Measurements from ENCODE around the gene SYT1. TPM values are rescaled to one million over a fixed set of nuclear protein-coding genes. Genes with fewer than 3 reads are reported as not detected.

SYT1 gene
- total and polyA plus RNA-seq, 4 donors = 0.53 to 0.84 (median 0.64) TPM

DNA sequence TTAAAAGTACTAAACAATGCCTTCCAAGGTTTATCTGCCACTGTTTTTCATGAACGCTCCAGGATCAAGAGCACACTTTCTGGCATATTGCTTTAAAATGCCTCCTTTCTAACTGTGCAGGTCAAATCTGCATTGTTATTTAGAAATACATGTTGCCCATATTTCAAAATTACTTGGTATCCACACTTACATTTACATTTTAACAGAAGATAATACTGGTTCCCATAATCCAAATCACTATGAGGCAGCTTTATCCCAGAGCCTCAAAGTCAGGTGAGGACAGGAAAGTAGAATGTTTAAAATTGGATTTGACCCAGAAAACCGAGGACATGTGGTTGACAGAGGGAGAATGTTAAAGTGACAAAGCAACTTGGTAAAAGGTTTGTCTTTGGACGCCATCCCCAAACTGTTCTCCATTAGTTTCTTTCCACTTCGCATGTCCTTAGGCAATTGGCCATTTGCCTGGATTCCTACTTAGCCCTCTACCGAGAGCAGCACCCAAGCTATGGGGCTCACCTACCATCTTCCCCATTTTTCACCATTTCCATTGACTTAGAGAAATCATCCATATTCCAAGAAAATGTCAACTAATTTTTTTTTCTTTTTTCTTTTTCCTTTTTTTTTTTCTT, 473.2 kb downstream of the SYT1 start (continued):
- TF ChIP-seq, protein P1, sequence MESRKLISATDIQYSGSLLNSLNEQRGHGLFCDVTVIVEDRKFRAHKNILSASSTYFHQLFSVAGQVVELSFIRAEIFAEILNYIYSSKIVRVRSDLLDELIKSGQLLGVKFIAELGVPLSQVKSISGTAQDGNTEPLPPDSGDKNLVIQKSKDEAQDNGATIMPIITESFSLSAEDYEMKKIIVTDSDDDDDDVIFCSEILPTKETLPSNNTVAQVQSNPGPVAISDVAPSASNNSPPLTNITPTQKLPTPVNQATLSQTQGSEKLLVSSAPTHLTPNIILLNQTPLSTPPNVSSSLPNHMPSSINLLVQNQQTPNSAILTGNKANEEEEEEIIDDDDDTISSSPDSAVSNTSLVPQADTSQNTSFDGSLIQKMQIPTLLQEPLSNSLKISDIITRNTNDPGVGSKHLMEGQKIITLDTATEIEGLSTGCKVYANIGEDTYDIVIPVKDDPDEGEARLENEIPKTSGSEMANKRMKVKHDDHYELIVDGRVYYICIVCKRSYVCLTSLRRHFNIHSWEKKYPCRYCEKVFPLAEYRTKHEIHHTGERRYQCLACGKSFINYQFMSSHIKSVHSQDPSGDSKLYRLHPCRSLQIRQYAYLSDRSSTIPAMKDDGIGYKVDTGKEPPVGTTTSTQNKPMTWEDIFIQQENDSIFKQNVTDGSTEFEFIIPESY (IDR thresholded peaks at IDR 0.05) = no peak
- TF ChIP-seq EGR1 (IDR thresholded peaks at IDR 0.05; ENCODE audit: low read depth in 2 of 2) (no peak), HNF4G (IDR thresholded peaks at IDR 0.05) (no peak), YY1 (IDR thresholded peaks at IDR 0.05) (no peak), JUND (IDR thresholded peaks at IDR 0.05) (no peak), FOXA2 (IDR thresholded peaks at IDR 0.05) (no peak)
- TF ChIP-seq, protein P2, sequence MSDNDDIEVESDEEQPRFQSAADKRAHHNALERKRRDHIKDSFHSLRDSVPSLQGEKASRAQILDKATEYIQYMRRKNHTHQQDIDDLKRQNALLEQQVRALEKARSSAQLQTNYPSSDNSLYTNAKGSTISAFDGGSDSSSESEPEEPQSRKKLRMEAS (IDR thresholded peaks at IDR 0.05) = no peak

DNA sequence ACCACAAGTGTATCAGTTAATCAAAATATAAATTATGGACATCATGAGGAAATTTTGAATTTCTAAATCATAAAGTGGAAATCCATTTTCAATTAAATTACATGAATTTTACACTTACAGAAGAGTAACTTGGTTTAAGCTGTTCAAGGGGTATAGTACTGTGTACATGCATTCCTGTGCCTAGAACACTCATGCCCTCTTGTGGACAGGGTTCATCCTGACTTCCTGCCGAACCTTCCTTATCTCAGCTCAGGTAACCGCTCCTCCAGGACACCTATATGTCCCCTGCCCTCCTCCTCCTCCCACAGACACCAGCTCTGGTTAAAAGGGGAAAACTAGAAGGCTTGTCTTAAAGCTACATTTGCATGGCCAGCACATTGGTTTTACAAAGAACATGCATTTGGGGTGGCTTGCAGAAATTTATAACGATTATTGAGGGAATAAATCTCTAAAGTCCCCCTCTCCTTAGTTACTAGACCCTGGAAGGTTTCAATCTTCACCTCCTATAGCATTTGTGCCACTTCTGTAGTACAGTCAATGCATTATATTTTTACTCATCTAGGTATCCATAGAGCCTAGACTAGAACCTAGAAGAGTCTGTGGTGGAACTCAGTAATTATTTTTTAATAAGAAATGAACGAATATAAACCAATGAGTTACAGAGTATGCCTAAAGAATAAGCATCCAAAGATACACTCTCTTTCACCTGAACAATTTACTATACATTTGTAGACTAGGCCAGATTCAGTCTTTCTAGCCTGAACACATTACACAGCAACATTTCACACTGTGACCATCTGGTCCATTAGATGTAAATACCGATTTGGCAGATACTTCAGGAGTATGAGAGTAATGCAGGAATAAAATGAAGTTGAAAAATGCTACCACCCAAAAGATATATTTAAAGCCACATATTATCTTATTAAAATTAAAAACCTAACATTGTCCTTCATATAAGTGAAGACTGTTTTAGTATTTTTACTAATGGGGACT, 480.6 kb downstream of the SYT1 start:
- Histone ChIP-seq H3K36me3 (ENCODE audit: control insufficient read depth in 4 of 4, insufficient read depth in 3 of 4, low read depth in 1 of 4, low read length in 3 of 4) (no peaks in the 10 kb centered on the region), H3K27ac (ENCODE audit: low read depth in 1 of 2, low read length in 2 of 2) (no peak overlapping the region), H3K4me3 (ENCODE audit: low read depth in 1 of 3, low read length in 3 of 3) (no peak overlapping the region), H3K9me3 (ENCODE audit: control insufficient read depth in 4 of 4, low read length in 3 of 4) (no peaks in the 10 kb centered on the region), H3K27me3 (ENCODE audit: control insufficient read depth in 4 of 4, insufficient read depth in 4 of 4, low read length in 3 of 4) (no peaks in the 10 kb centered on the region), H3K9ac (ENCODE audit: low read depth in 1 of 2, low read length in 2 of 2) (no peak overlapping the region), H3K4me1 (ENCODE audit: control insufficient read depth in 4 of 4, insufficient read depth in 4 of 4, low read length in 3 of 4) (no peaks in the 10 kb centered on the region)
- DNase-seq (ENCODE audit: low spot score) = no peak
- TF ChIP-seq TAF1 (conservative IDR thresholded peaks at IDR 0.05) (no peak), FOXA1 (IDR thresholded peaks at IDR 0.05) (no peak), YY1 (IDR thresholded peaks at IDR 0.05) (no peak), SP1 (IDR thresholded peaks at IDR 0.05) (no peak), FOXA2 (IDR thresholded peaks at IDR 0.05) (no peak), HNF4A (conservative IDR thresholded peaks at IDR 0.05) (no peak), GABPA (IDR thresholded peaks at IDR 0.05 in 1 of 2, conservative IDR thresholded peaks at IDR 0.05 in 1 of 2) (no peak), EGR1 (IDR thresholded peaks at IDR 0.05; ENCODE audit: low read depth in 2 of 2) (no peak), NR2F2 (IDR thresholded peaks at IDR 0.05) (no peak), RAD21 (IDR thresholded peaks at IDR 0.05) (peak; percentile 62 to 74), RXRA (IDR thresholded peaks at IDR 0.05) (no peak), HNF4G (IDR thresholded peaks at IDR 0.05) (no peak)
- TF ChIP-seq, protein P2 (IDR thresholded peaks at IDR 0.05) = no peak
- TF ChIP-seq, protein P3, sequence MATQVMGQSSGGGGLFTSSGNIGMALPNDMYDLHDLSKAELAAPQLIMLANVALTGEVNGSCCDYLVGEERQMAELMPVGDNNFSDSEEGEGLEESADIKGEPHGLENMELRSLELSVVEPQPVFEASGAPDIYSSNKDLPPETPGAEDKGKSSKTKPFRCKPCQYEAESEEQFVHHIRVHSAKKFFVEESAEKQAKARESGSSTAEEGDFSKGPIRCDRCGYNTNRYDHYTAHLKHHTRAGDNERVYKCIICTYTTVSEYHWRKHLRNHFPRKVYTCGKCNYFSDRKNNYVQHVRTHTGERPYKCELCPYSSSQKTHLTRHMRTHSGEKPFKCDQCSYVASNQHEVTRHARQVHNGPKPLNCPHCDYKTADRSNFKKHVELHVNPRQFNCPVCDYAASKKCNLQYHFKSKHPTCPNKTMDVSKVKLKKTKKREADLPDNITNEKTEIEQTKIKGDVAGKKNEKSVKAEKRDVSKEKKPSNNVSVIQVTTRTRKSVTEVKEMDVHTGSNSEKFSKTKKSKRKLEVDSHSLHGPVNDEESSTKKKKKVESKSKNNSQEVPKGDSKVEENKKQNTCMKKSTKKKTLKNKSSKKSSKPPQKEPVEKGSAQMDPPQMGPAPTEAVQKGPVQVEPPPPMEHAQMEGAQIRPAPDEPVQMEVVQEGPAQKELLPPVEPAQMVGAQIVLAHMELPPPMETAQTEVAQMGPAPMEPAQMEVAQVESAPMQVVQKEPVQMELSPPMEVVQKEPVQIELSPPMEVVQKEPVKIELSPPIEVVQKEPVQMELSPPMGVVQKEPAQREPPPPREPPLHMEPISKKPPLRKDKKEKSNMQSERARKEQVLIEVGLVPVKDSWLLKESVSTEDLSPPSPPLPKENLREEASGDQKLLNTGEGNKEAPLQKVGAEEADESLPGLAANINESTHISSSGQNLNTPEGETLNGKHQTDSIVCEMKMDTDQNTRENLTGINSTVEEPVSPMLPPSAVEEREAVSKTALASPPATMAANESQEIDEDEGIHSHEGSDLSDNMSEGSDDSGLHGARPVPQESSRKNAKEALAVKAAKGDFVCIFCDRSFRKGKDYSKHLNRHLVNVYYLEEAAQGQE (IDR thresholded peaks at IDR 0.05) = no peak
- TF ChIP-seq, protein P1 (IDR thresholded peaks at IDR 0.05) = no peak
- TF ChIP-seq, protein P4, sequence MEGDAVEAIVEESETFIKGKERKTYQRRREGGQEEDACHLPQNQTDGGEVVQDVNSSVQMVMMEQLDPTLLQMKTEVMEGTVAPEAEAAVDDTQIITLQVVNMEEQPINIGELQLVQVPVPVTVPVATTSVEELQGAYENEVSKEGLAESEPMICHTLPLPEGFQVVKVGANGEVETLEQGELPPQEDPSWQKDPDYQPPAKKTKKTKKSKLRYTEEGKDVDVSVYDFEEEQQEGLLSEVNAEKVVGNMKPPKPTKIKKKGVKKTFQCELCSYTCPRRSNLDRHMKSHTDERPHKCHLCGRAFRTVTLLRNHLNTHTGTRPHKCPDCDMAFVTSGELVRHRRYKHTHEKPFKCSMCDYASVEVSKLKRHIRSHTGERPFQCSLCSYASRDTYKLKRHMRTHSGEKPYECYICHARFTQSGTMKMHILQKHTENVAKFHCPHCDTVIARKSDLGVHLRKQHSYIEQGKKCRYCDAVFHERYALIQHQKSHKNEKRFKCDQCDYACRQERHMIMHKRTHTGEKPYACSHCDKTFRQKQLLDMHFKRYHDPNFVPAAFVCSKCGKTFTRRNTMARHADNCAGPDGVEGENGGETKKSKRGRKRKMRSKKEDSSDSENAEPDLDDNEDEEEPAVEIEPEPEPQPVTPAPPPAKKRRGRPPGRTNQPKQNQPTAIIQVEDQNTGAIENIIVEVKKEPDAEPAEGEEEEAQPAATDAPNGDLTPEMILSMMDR (IDR thresholded peaks at IDR 0.05; ENCODE audit: low read depth, low read length, missing input control) = peak; percentile 34
- WGBS = 52% methylated on average over 5 of the region's 5 CpGs

Data from liver (tissue), 9 donors.